OCI-LY7 (cell line): Measurements from ENCODE around the gene ZKSCAN4. TPM values are rescaled to one million over a fixed set of nuclear protein-coding genes. Genes with fewer than 3 reads are reported as not detected.
A peak's percentile ranks its signal among the peaks of the same experiment; 100 is the strongest.

Source experiments
- BruUV-seq: library from RNA; stranded (reverse); fragments of 400-500 nt; replicated peaks from 2 replicates; lab custom pipeline; 2021; lab: Mats Ljungman, UMichigan
- CTCF ChIA-PET: fragments of 300-600 bp; sonication (Branson Sonifier 250); formaldehyde crosslinking; loops from one replicate; lab custom pipeline; 2022; ENCODE audit warnings: antibody characterized with exemption; ENCODE audit not compliant: unreplicated experiment; lab: Charles Lee
- POLR2A ChIA-PET: fragments of 300-600 bp; sonication (Branson Sonifier 250); formaldehyde crosslinking; loops from one replicate; lab custom pipeline; 2022; ENCODE audit warnings: antibody characterized with exemption; lab: Charles Lee
- DNase-seq: peaks from one replicate; pipeline ENCODE4 v3.0.0-alpha.2; 2015; ENCODE audit warnings: low spot score
- H2AFZ ChIP-seq: fragments of 200-600 bp; sonication (generic), shearing (Covaris generic); 2 replicates; pipeline ENCODE4 v1.6.1; 2014; ENCODE audit warnings: mild to moderate bottlenecking, antibody characterized with exemption, low read length, moderate library complexity
- H3K27ac ChIP-seq: fragments of 200-600 bp; sonication (generic); 2 replicates; pipeline ENCODE4 v1.5.1; 2014; ENCODE audit warnings: mixed run types, low read depth, mild to moderate bottlenecking, moderate library complexity, low read length, inconsistent platforms; ENCODE audit not compliant: poor library complexity, severe bottlenecking
- H3K36me3 ChIP-seq: fragments of 200-600 bp; sonication (generic); 2 replicates; pipeline ENCODE4 v1.6.1; 2014; ENCODE audit warnings: mild to moderate bottlenecking, antibody characterized with exemption, low read length, moderate library complexity, mixed read lengths; ENCODE audit not compliant: insufficient read depth
- H3K4me1 ChIP-seq: fragments of 200-600 bp; sonication (generic); 2 replicates; pipeline ENCODE4 v1.5.1; 2014; ENCODE audit warnings: mild to moderate bottlenecking, low read length; ENCODE audit not compliant: insufficient read depth, poor library complexity, severe bottlenecking
- H3K4me2 ChIP-seq: fragments of 200-600 bp; sonication (generic); 2 replicates; pipeline ENCODE4 v1.6.1; 2014; ENCODE audit warnings: mild to moderate bottlenecking, low read length
- H3K4me3 ChIP-seq: fragments of 200-600 bp; sonication (generic); 2 replicates; pipeline ENCODE4 v1.5.1; 2014; ENCODE audit warnings: mild to moderate bottlenecking, low read depth, low read length; ENCODE audit not compliant: poor library complexity, severe bottlenecking
- H3K79me2 ChIP-seq: fragments of 200-600 bp; sonication (generic); 2 replicates; pipeline ENCODE4 v1.6.1; 2016; ENCODE audit warnings: low read depth, mild to moderate bottlenecking, low read length, moderate library complexity, mixed read lengths; ENCODE audit not compliant: insufficient read depth
- H3K9me2 ChIP-seq: fragments of 200-600 bp; sonication (generic); 2 replicates; pipeline ENCODE4 v1.6.1; 2016; ENCODE audit warnings: mild to moderate bottlenecking, low read length, mixed read lengths; ENCODE audit not compliant: insufficient read depth
- H3K9me3 ChIP-seq: fragments of 200-600 bp; sonication (generic); 2 replicates; pipeline ENCODE4 v1.6.1; 2014; ENCODE audit warnings: mild to moderate bottlenecking, mixed run types, low read length, mixed read lengths
- H4K20me1 ChIP-seq: fragments of 200-600 bp; sonication (generic); 2 replicates; pipeline ENCODE4 v1.6.1; 2014; ENCODE audit warnings: mild to moderate bottlenecking, antibody characterized with exemption, low read length, moderate library complexity, mixed read lengths; ENCODE audit not compliant: insufficient read depth
- EZH2phosphoT487 ChIP-seq: fragments of 200-600 bp; sonication (generic); IDR thresholded peaks from 2 replicates; pipeline ENCODE4 v1.6.1; 2018; ENCODE audit warnings: low read depth, borderline replicate concordance, mild to moderate bottlenecking, mixed run types, antibody characterized with exemption, low read length, moderate library complexity, mixed read lengths
- intact Hi-C: fragments of 100-400 bp; cut with micrococcal nuclease; formaldehyde crosslinking; loops from one replicate; pipeline ENCODE4 v1.10.0; 2022; ENCODE audit not compliant: unreplicated experiment
- total RNA-seq, 2 experiments: library from RNA; depleted of rRNA in 1 of 2; stranded (reverse); fragments of >200 nt in 1 of 2; shearing (Covaris generic) in 1 of 2; gene quantifications; 2 replicates each; pipeline ENCODE4 v1.2.3, GENCODE V29; 2014 to 2022
- TF ChIP-seq, protein P1 (sequence below): fragments of 200-600 bp; sonication (generic); conservative IDR thresholded peaks from 2 replicates; pipeline ENCODE4 v1.5.1; 2014; ENCODE audit warnings: mild to moderate bottlenecking, antibody characterized with exemption, low read length, moderate library complexity, mixed read lengths

Gene ZKSCAN4
- total RNA-seq, 2 experiments from 2014 or later: 6.9 to 7.9 TPM

- CTCF ChIA-PET: no interaction called here
- Histone ChIP-seq H3K27ac (no peak overlapping the region), H3K4me2 (peak overlapping the region; percentile 46; the same call in 1 of the 2 replicates), H3K79me2 (no peaks in the 10 kb centered on the region), H3K36me3 (no peaks in the 10 kb centered on the region), H3K9me2 (no peaks in the 10 kb centered on the region), H3K9me3 (no peaks in the 10 kb centered on the region), H2AFZ (no peak overlapping the region), H4K20me1 (no peaks in the 10 kb centered on the region), H3K4me3 (no peak overlapping the region), H3K4me1 (no peaks in the 10 kb centered on the region)
- BruUV-seq: no TSS peak
- DNase-seq: no peak
- TF ChIP-seq, protein P1, sequence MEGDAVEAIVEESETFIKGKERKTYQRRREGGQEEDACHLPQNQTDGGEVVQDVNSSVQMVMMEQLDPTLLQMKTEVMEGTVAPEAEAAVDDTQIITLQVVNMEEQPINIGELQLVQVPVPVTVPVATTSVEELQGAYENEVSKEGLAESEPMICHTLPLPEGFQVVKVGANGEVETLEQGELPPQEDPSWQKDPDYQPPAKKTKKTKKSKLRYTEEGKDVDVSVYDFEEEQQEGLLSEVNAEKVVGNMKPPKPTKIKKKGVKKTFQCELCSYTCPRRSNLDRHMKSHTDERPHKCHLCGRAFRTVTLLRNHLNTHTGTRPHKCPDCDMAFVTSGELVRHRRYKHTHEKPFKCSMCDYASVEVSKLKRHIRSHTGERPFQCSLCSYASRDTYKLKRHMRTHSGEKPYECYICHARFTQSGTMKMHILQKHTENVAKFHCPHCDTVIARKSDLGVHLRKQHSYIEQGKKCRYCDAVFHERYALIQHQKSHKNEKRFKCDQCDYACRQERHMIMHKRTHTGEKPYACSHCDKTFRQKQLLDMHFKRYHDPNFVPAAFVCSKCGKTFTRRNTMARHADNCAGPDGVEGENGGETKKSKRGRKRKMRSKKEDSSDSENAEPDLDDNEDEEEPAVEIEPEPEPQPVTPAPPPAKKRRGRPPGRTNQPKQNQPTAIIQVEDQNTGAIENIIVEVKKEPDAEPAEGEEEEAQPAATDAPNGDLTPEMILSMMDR: no peak
- TF ChIP-seq EZH2phosphoT487: no peak
- intact Hi-C loops: no loop called here
- POLR2A ChIA-PET: interaction anchor here (0.6 to 1.0 kb wide), 3 partner anchors 22 to 322 kb away, joined by 3 to 4 read pairs (median 3); no protein-coding TSS in a partner anchor
Measured at GRCh38 chr6:28218312-28219248, 33.5 kb downstream of the ZKSCAN4 start.

DNA sequence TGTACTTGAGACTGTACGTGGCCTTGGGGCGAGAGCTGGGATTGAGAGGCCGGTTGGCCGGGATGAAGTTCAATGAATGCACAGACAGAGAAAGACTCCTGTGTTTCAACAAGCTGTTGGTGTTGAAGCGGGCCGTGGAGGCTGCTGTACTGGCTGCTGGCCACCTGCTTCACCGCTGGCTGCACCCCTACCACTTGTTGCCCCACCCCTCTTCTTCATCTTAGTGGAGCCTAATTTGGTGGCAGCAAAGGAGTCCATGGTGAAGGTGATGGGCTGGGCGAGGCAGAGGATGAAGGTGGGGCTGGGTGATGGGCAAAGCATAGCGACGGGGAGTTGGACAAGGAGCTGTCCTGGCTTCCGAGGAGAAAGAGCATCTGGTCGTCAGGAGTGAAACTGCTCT lies 34.2 kb downstream of the ZKSCAN4 start:
- Histone ChIP-seq H3K27ac (no peak overlapping the region), H3K4me2 (no peak overlapping the region), H3K9me2 (no peaks in the 10 kb centered on the region), H3K79me2 (no peaks in the 10 kb centered on the region), H3K9me3 (no peaks in the 10 kb centered on the region), H3K4me3 (no peak overlapping the region), H4K20me1 (no peaks in the 10 kb centered on the region), H2AFZ (no peak overlapping the region), H3K36me3 (no peaks in the 10 kb centered on the region), H3K4me1 (no peaks in the 10 kb centered on the region)
- CTCF ChIA-PET: no interaction called here
- intact Hi-C loops: no loop called here
- DNase-seq: no peak
- POLR2A ChIA-PET: interaction anchor here (0.6 to 1.0 kb wide), 2 partner anchors 21 to 321 kb away, joined by 3 read pairs; no protein-coding TSS in a partner anchor
- no TSS peak for BruUV-seq
- no peak for TF ChIP-seq EZH2phosphoT487
- TF ChIP-seq, protein P1: no peak

DNA sequence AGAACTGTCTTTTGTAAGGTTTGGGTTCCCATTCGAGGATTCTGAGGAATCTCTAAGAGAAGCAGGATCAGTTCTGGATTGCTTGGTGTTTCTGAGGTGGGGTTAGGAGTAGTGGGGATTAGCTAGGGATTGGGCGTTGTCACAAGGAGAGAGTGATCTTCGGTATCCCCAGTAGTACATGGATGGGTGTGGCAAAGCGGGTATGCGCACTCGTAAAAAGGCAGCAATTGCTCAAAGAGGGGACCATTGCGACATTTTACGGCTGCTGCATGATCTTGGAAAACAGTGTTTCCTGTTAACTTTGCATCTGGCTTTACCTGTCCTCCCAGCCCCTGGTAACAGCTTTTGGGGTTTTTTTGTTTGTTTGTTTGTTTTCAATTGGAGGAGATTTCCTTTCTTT lies 36.6 kb downstream of the ZKSCAN4 start:
- H3K4me2 ChIP-seq: no peak overlapping the region
- H3K27ac ChIP-seq: no peak overlapping the region
- no peaks in the 10 kb centered on the region for H3K4me1 ChIP-seq
- no peaks in the 10 kb centered on the region for H3K9me2 ChIP-seq
- no peak overlapping the region for H3K4me3 ChIP-seq
- no peaks in the 10 kb centered on the region for H3K79me2 ChIP-seq
- no peaks in the 10 kb centered on the region for H3K9me3 ChIP-seq
- no peak for DNase-seq
- H4K20me1 ChIP-seq: no peaks in the 10 kb centered on the region
- POLR2A ChIA-PET: no interaction called here
- H3K36me3 ChIP-seq: no peaks in the 10 kb centered on the region
- intact Hi-C loops: no loop called here
- no TSS peak for BruUV-seq
- H2AFZ ChIP-seq: no peak overlapping the region
- CTCF ChIA-PET: no interaction called here
- TF ChIP-seq EZH2phosphoT487: no peak
- TF ChIP-seq, protein P1: no peak
